ENCODE data around the gene C19orf33. TPM values are rescaled to one million over a fixed set of nuclear protein-coding genes. Genes with fewer than 3 reads are reported as not detected.

Gene C19orf33
- total RNA-seq, 1 donor from 2014 or later: not detected

DNA sequence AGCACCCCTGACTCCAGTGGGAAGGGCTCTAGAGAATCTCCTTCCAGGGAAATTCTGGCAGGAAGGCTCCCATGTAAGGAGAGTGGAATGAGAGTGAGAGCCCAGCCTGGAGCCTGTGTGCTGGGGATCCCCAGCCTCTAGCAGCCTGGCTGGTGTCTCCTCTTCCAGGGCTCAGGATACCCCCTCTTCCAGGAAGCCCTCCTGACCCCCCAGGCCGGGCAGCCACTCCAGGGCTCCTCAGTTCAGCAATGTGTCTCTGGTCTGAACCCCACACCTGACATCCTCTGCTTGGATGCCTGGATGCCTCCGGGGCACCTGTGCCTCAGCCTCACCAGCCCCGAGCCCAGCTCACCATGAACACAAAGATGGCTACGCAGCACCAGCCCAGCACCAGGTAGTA is 3.0 kb downstream of the C19orf33 start:
- no peak for DNase-seq (ENCODE audit: extremely low spot score, unreplicated experiment)
- Mint-ChIP-seq H3K9me3 (ENCODE audit: unreplicated experiment) (no peaks in the 10 kb centered on the region), H3K27ac (ENCODE audit: unreplicated experiment) (no peak overlapping the region), H3K27me3 (ENCODE audit: unreplicated experiment) (no peaks in the 10 kb centered on the region), H3K4me1 (ENCODE audit: unreplicated experiment) (peaks cover 2% of the 10 kb centered on the region), H3K4me3 (ENCODE audit: unreplicated experiment) (no peak overlapping the region), H3K36me3 (ENCODE audit: unreplicated experiment) (peaks cover 8% of the 10 kb centered on the region)
- TF ChIP-seq, protein P1, sequence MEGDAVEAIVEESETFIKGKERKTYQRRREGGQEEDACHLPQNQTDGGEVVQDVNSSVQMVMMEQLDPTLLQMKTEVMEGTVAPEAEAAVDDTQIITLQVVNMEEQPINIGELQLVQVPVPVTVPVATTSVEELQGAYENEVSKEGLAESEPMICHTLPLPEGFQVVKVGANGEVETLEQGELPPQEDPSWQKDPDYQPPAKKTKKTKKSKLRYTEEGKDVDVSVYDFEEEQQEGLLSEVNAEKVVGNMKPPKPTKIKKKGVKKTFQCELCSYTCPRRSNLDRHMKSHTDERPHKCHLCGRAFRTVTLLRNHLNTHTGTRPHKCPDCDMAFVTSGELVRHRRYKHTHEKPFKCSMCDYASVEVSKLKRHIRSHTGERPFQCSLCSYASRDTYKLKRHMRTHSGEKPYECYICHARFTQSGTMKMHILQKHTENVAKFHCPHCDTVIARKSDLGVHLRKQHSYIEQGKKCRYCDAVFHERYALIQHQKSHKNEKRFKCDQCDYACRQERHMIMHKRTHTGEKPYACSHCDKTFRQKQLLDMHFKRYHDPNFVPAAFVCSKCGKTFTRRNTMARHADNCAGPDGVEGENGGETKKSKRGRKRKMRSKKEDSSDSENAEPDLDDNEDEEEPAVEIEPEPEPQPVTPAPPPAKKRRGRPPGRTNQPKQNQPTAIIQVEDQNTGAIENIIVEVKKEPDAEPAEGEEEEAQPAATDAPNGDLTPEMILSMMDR (IDR thresholded peaks at IDR 0.05): no peak

DNA sequence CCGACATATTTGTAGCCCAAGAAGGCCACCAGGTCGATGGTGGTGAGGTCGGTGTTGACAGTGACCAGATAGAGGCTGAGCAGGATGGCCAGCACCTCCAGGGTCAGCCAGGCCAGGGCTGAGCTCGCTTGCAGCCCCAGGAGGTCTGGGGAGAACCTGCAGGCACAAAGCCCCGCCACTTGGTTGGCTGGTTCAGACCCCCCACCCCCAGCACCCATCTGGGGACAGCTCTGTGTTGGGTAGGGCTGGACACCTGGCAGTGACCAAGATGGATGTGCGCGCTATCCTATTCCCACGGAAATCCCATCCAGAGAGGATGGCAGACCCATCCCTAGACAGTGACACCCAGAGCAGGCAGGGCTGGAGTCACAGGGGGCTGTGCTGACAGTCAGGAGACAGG is 3.5 kb downstream of the C19orf33 start:
- DNase-seq (ENCODE audit: extremely low spot score, unreplicated experiment): no peak
- peaks cover 8% of the 10 kb centered on the region for H3K36me3 Mint-ChIP-seq (ENCODE audit: unreplicated experiment)
- H3K4me3 Mint-ChIP-seq (ENCODE audit: unreplicated experiment): no peak overlapping the region
- H3K9me3 Mint-ChIP-seq (ENCODE audit: unreplicated experiment): no peaks in the 10 kb centered on the region
- no peaks in the 10 kb centered on the region for H3K27me3 Mint-ChIP-seq (ENCODE audit: unreplicated experiment)
- peaks cover 2% of the 10 kb centered on the region for H3K4me1 Mint-ChIP-seq (ENCODE audit: unreplicated experiment)
- TF ChIP-seq, protein P1 (IDR thresholded peaks at IDR 0.05): no peak
- no peak overlapping the region for H3K27ac Mint-ChIP-seq (ENCODE audit: unreplicated experiment)

DNA sequence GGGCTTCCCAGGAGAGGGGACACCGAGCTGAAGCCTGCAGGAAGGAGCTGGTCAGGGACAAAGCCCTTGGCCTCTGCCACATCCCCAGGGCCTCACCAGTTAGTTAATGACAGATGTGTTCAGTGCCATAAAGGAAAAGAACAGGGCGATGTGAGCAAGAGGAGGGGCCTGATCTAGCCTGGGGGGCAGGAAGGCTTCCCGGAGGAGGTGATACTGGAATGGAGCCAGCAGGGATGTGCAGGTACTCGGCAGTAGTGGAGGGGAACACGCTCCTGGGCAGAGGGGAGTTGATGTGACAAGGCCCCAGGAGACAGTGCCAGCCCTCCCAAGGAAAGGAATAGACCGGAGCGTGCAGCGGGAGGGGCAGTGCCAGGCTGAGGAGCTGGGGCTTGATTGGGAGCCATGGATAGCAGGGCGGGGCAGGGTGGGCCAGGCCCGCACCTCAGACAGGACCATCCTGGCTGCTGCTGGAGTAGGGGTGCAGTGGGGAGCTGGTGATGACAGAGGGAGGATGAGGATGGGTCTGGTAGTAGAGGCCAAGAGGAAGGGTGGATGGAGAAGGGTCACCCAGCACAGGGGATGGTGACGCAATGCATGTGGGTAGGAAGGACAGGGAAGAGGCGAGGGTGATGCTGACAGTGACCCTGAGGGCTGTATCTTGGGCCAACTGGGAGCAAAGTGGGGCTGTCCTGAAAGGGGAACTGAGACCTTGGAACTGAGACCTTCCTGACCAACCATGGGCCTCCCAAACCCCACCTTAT is 4.1 kb downstream of the C19orf33 start:
- Mint-ChIP-seq H3K9me3 (ENCODE audit: unreplicated experiment) (no peaks in the 10 kb centered on the region), H3K4me1 (ENCODE audit: unreplicated experiment) (peaks cover 2% of the 10 kb centered on the region), H3K36me3 (ENCODE audit: unreplicated experiment) (peaks cover 8% of the 10 kb centered on the region), H3K4me3 (ENCODE audit: unreplicated experiment) (no peak overlapping the region), H3K27me3 (ENCODE audit: unreplicated experiment) (no peaks in the 10 kb centered on the region), H3K27ac (ENCODE audit: unreplicated experiment) (no peak overlapping the region)
- TF ChIP-seq, protein P1 (IDR thresholded peaks at IDR 0.05): no peak
- no peak for DNase-seq (ENCODE audit: extremely low spot score, unreplicated experiment)

DNA sequence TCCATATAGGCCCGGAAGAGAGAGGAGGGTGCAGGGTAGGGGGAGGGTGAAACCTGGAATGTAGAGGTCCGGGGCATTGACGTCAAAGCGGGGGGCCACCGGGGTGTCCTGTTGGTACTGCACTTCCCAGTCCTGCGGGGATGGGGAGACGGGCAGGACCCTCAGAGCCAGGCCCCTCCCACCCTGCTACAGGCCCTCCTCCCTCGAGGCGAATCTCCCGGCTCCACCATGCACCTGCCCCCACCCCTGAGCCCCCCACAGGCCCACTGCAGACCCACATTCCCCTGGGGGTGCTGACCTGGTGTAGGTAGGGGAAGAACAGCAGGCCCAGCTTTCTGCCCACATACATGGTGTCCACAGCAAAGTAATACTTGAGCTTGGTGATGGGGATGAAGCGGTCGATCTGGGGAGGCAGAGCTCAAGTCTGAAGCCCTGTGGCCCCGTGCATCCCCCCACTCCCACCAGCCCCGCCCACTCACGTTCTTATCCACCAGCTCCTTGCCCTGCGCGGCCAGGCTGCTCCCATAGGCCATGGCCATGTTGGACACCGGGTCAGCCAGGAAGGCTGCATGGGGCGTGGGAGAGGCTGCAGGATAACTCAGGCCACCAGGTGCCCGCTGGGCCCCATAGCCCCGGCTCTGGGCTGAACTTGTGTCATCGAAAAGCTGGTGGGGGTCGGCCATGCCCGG is 5.0 kb downstream of the C19orf33 start:
- Mint-ChIP-seq H3K27me3 (ENCODE audit: unreplicated experiment) (no peaks in the 10 kb centered on the region), H3K27ac (ENCODE audit: unreplicated experiment) (no peak overlapping the region), H3K36me3 (ENCODE audit: unreplicated experiment) (peaks cover 6% of the 10 kb centered on the region), H3K9me3 (ENCODE audit: unreplicated experiment) (no peaks in the 10 kb centered on the region), H3K4me3 (ENCODE audit: unreplicated experiment) (no peak overlapping the region), H3K4me1 (ENCODE audit: unreplicated experiment) (peaks cover 7% of the 10 kb centered on the region)
- no peak for DNase-seq (ENCODE audit: extremely low spot score, unreplicated experiment)
- TF ChIP-seq, protein P1 (IDR thresholded peaks at IDR 0.05): no peak

DNA sequence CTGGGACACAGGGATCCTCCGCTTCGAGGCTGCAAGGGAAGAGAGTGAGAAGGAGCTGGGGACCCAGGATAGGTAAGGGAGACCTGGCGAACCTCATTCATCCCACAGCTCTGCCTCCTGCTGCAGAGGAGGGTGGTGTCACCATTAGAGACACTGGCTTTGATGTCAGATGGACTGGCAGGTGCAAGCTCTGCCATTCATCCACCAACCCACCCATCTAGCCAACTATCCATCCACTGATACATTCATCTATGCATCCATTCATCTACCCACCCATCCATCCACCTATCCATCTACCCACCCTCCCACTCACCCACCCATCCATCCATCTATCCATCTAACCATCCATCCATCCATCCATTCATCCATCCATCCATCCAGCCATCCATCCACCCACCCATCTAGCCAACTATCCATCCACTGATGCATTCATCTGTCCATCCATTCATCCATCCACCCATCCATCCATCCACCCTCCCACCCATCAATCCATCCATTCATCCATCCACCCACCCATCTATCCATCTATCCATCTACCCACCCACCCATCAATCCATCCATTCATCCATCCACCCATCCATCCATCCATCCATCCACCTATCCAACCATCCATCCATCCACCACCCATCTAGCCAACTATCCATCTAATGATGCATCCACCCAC is 5.7 kb downstream of the C19orf33 start:
- Mint-ChIP-seq H3K9me3 (ENCODE audit: unreplicated experiment) (no peaks in the 10 kb centered on the region), H3K27me3 (ENCODE audit: unreplicated experiment) (no peaks in the 10 kb centered on the region), H3K27ac (ENCODE audit: unreplicated experiment) (no peak overlapping the region), H3K4me1 (ENCODE audit: unreplicated experiment) (peaks cover 9% of the 10 kb centered on the region), H3K36me3 (ENCODE audit: unreplicated experiment) (peaks cover 6% of the 10 kb centered on the region), H3K4me3 (ENCODE audit: unreplicated experiment) (no peak overlapping the region)
- TF ChIP-seq, protein P1 (IDR thresholded peaks at IDR 0.05): no peak
- no peak for DNase-seq (ENCODE audit: extremely low spot score, unreplicated experiment)

Data from osteocyte (in vitro differentiated cells).